SK-N-SH (cell line): ENCODE measurements around the gene MED15. TPM values are rescaled to one million over a fixed set of nuclear protein-coding genes. Genes with fewer than 3 reads are reported as not detected.

Experiments
- CTCF ChIA-PET: fragments of 300-600, 350-600 bp; formaldehyde crosslinking; extraction: SDS; loops from one replicate; lab custom pipeline; 2021; lab: Yijun Ruan, JAX
- POLR2A ChIA-PET: fragments of 350-600 bp; sonication (Branson Sonifier 250); formaldehyde crosslinking; extraction: SDS; loops from one replicate; lab custom pipeline; 2020; ENCODE audit warnings: antibody characterized with exemption, inconsistent platforms; lab: Yijun Ruan, JAX
- DNase-seq: peaks from one replicate; pipeline ENCODE4 v3.0.0; 2012
- H2AFZ ChIP-seq: fragments of 200-600 bp; sonication (generic); 2 replicates; pipeline ENCODE4 v1.8.1; 2016; ENCODE audit warnings: antibody characterized with exemption, mild to moderate bottlenecking, low read depth
- H3F3A ChIP-seq: fragments of 200-600 bp; sonication (generic); replicated peaks from 2 replicates; pipeline ENCODE3; 2016; ENCODE audit warnings: antibody characterized with exemption, mild to moderate bottlenecking; ENCODE audit not compliant: insufficient read depth
- H3K27ac ChIP-seq, 2 experiments: fragments of 200-500 bp in 1 of 2; fragments of 200-600 bp in 1 of 2; sonication (Bioruptor generic) in 1 of 2; sonication (generic), shearing (Covaris generic) in 1 of 2; 2 replicates each; pipeline versions ENCODE4 v1.5.1 to v1.6.1; 2014 to 2016; ENCODE audit warnings: low read depth in 2 of 2, inconsistent platforms in 1 of 2, low read length in 1 of 2, mild to moderate bottlenecking in 1 of 2, mixed read lengths in 1 of 2
- H3K27me3 ChIP-seq: fragments of 200-600 bp; sonication (generic), shearing (Covaris generic); 2 replicates; pipeline ENCODE4 v1.6.1; 2016; ENCODE audit warnings: mixed run types; ENCODE audit not compliant: insufficient read depth
- H3K36me3 ChIP-seq, 2 experiments: fragments of 200-500 bp in 1 of 2; fragments of 200-600 bp in 1 of 2; sonication (Bioruptor generic) in 1 of 2; sonication (generic) in 1 of 2; replicated peaks in 1 of 2; 2 replicates each; pipeline versions ENCODE3 to v1.5.1; 2014 to 2016; ENCODE audit warnings: low read length in 1 of 2, mild to moderate bottlenecking in 1 of 2; ENCODE audit not compliant: insufficient read depth in 2 of 2, control insufficient read depth in 1 of 2
- H3K4me1 ChIP-seq, 2 experiments: fragments of 200-500 bp in 1 of 2; fragments of 200-600 bp in 1 of 2; sonication (Bioruptor generic) in 1 of 2; sonication (generic), shearing (Covaris generic) in 1 of 2; 2 replicates each; pipeline versions ENCODE4 v1.5.1 to v1.6.1; 2014 to 2016; ENCODE audit warnings: low read depth in 1 of 2, low read length in 1 of 2, mixed run types in 1 of 2; ENCODE audit not compliant: insufficient read depth in 2 of 2, control insufficient read depth in 1 of 2
- H3K4me2 ChIP-seq: fragments of 200-600 bp; sonication (generic), shearing (Covaris generic); 2 replicates; pipeline ENCODE4 v1.6.1; 2017; ENCODE audit warnings: mixed run types
- H3K4me3 ChIP-seq, 2 experiments: fragments of 200-500 bp in 1 of 2; fragments of 200-600 bp in 1 of 2; sonication (Bioruptor generic) in 1 of 2; sonication (generic), shearing (Covaris generic) in 1 of 2; 2 replicates each; pipeline versions ENCODE4 v1.5.1 to v1.8.1; 2014 to 2016; ENCODE audit warnings: low read depth in 2 of 2, inconsistent platforms in 1 of 2, low read length in 1 of 2, mild to moderate bottlenecking in 1 of 2, mixed read lengths in 1 of 2, moderate library complexity in 1 of 2
- H3K79me2 ChIP-seq: fragments of 200-600 bp; sonication (generic); 2 replicates; pipeline ENCODE4 v1.8.1; 2017; ENCODE audit warnings: mild to moderate bottlenecking; ENCODE audit not compliant: insufficient read depth
- H3K9ac ChIP-seq: fragments of 200-600 bp; sonication (generic); 2 replicates; pipeline ENCODE4 v1.6.1; 2017; ENCODE audit warnings: mixed run types
- H3K9me2 ChIP-seq: fragments of 200-600 bp; sonication (generic); 2 replicates; pipeline ENCODE4 v1.6.1; 2017; ENCODE audit warnings: mixed run types
- H3K9me3 ChIP-seq: fragments of 200-600 bp; sonication (generic); 2 replicates; pipeline ENCODE4 v1.6.1; 2017; ENCODE audit warnings: mixed run types, mild to moderate bottlenecking, moderate library complexity
- H4K20me1 ChIP-seq: fragments of 200-600 bp; sonication (generic); 2 replicates; pipeline ENCODE4 v1.6.1; 2017; ENCODE audit warnings: mild to moderate bottlenecking, mixed run types; ENCODE audit not compliant: insufficient read depth
- FOSL2 ChIP-seq: IDR thresholded peaks from 2 replicates; pipeline ENCODE4 v1.4.0; 2012; ENCODE audit warnings: low read depth, mild to moderate bottlenecking, moderate library complexity, borderline replicate concordance
- JUND ChIP-seq: IDR thresholded peaks from 2 replicates; pipeline ENCODE4 v1.4.0; 2012
- POLR2AphosphoS5 ChIP-seq: IDR thresholded peaks from 2 replicates; pipeline ENCODE4 v1.6.1; 2012; ENCODE audit warnings: low read depth, low read length
- RXRA ChIP-seq: IDR thresholded peaks from 2 replicates; pipeline ENCODE4 v1.4.0; 2012; ENCODE audit warnings: low read depth, mild to moderate bottlenecking, borderline replicate concordance
- SIN3A ChIP-seq: IDR thresholded peaks from 2 replicates; pipeline ENCODE4 v1.6.1; 2012; ENCODE audit warnings: low read depth, mild to moderate bottlenecking, low read length, moderate library complexity, borderline replicate concordance
- TAF1 ChIP-seq: IDR thresholded peaks from 2 replicates; pipeline ENCODE4 v1.6.1; 2012; ENCODE audit warnings: low read depth, mild to moderate bottlenecking, low read length, moderate library complexity, borderline replicate concordance
- TCF12 ChIP-seq: IDR thresholded peaks from 2 replicates; pipeline ENCODE4 v1.4.0; 2012
- TEAD4 ChIP-seq: IDR thresholded peaks from 2 replicates; pipeline ENCODE4 v1.4.0; 2012; ENCODE audit warnings: mild to moderate bottlenecking, borderline replicate concordance; ENCODE audit not compliant: insufficient read depth
- WGBS: methylation state at CpG from one replicate; pipeline ENCODE4 v1.1.6; 2017; ENCODE audit warnings: low lambda C conversion rate; 5-methylcytosine and 5-hydroxymethylcytosine counted together
- polyA plus RNA-seq, 3 experiments: library from polyadenylated mRNA; depleted of rRNA; stranded (reverse); fragments of >200 nt; gene quantifications; 2 replicates each; pipeline ENCODE4 v1.2.3, GENCODE V29; 2012
- TF ChIP-seq, protein P1 (sequence below): IDR thresholded peaks from 2 replicates; pipeline ENCODE4 v1.4.0; 2012; ENCODE audit warnings: low read depth, borderline replicate concordance
- TF ChIP-seq, protein P2 (sequence below): IDR thresholded peaks from 2 replicates; pipeline ENCODE4 v1.4.0; 2012; ENCODE audit warnings: low read depth

MED15 gene
- polyA plus RNA-seq, 1 of the 3 experiments (the other 2 are of a cell fraction): 45.1 TPM

DNA sequence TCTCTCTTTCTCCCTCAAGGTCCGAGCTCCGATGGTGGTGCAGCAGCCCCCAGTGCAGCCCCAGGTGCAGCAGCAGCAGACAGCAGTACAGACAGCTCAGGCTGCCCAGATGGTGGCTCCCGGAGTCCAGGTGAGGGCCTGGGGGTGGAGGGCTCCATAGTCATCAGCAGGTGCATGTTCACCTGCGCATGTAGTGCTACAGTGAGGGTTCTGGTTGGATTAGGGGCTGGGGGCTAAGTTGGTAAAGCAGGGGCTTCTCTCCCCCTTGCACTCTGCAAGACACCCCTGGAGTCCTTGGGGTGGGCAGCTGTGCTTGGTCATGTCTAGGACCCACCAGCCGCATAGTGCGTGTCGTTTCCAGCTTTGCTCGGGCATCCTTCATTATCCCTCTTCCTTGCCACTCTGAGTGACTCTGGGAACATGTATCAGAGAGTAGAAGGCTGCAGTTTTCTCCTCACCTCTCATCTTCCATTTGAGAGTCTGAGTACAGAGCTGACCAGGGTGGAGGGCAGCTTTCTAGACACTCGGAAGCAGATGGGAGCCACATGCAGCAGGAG is 61.2 kb downstream of the MED15 start:
- no peaks in the 10 kb centered on the region for H3K27me3 ChIP-seq
- no peak overlapping the region for H3K4me3 ChIP-seq
- peaks cover 45% of the 10 kb centered on the region for H3F3A ChIP-seq
- H3K79me2 ChIP-seq: peaks cover 80% of the 10 kb centered on the region
- H3K9me3 ChIP-seq: no peaks in the 10 kb centered on the region
- DNase-seq: no peak
- no peak overlapping the region for H2AFZ ChIP-seq
- peaks cover 80% of the 10 kb centered on the region for H4K20me1 ChIP-seq
- CTCF ChIA-PET: interaction anchor here (0.7 to 12.3 kb wide), 7 partner anchors 10 to 174 kb away, joined by 3 to 180 read pairs (median 3); no protein-coding TSS in a partner anchor
- peak overlapping the region; percentile 61 to 76 for H3K27ac ChIP-seq
- H3K36me3 ChIP-seq: peaks cover 56 to 73% of the 10 kb centered on the region in 2 experiments
- POLR2A ChIA-PET: no interaction called here
- H3K4me2 ChIP-seq: peak overlapping the region; percentile 51; the same call in 1 of the 2 replicates
- WGBS: 94% methylated on average over 9 of the region's 9 CpGs
- H3K9me2 ChIP-seq: no peaks in the 10 kb centered on the region
- TF ChIP-seq SIN3A: no peak
- H3K4me1 ChIP-seq: peaks cover 12 to 22% of the 10 kb centered on the region in 2 experiments
- peak overlapping the region; percentile 21; the same call in 1 of the 2 replicates for H3K9ac ChIP-seq

DNA sequence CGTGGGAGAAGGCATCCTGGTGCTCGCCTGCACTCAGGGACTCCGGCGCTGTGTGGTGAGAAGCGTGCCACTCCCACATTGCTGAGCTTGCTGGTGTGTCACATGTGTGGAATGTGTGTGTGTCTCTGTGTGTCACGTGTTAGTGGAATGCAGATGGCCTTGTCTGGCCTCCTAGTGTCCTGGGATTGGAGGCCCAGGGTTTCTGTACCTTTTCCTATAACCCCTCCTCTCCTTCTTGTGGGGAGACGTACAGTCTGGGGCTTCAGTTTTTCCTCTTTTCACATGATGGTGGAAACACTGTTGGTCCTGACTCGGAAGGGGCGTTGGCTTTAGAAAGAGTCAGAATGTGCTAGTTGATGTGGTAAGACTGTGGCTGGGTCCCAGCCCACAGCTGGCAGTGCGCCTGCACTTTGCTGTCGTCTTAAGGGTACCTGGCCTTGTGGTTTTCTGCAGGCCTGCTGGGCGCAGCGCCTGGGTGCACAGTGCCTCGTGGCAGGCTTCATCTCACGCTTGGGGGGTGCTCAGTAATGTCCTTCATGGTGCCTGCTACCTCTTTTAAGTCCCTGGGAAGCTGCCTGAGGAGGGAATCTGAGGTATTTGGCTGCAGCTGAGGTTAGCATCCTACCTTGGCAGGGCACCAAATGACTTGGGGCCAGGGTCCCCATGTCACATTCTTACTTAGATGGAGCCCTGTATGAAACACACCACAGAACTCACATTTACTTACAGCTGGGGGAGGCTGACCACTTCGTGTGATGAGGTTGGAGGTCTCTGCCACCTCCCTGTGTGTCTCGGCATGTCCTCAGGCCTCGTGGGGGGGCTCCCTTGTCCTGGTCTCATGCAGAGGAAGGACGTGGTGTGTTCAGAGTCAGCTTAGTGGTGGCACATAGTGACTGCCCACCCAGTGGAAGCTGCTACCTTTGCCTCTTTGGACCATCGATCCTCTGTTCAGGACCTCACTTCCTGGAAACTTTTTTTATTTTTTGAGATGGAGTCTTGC is 61.9 kb downstream of the MED15 start:
- TF ChIP-seq POLR2AphosphoS5: peak; percentile 13; the same call in 1 of the 2 replicates
- TF ChIP-seq RXRA: no peak; the same call in 1 of the 2 replicates
- 0 out of 2 replicates have a peak, but pooled peaks have one; percentile 35 for TF ChIP-seq TEAD4
- TF ChIP-seq TAF1: no peak
- TF ChIP-seq FOSL2: peak; percentile 18; the same call in 1 of the 2 replicates
- peak; percentile 37; the same call in 1 of the 2 replicates for TF ChIP-seq JUND
- peak; percentile 76; the same call in 1 of the 2 replicates for TF ChIP-seq TCF12
- TF ChIP-seq, protein P1, sequence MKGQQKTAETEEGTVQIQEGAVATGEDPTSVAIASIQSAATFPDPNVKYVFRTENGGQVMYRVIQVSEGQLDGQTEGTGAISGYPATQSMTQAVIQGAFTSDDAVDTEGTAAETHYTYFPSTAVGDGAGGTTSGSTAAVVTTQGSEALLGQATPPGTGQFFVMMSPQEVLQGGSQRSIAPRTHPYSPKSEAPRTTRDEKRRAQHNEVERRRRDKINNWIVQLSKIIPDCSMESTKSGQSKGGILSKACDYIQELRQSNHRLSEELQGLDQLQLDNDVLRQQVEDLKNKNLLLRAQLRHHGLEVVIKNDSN: peak; percentile 79; the same call in 1 of the 2 replicates
- TF ChIP-seq SIN3A: peak; percentile 73; the same call in 1 of the 2 replicates
- TF ChIP-seq, protein P2, sequence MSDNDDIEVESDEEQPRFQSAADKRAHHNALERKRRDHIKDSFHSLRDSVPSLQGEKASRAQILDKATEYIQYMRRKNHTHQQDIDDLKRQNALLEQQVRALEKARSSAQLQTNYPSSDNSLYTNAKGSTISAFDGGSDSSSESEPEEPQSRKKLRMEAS: peak; percentile 89
- TF ChIP-seq, all 33 proteins: peak for 8
- DNase-seq: no peak
- Histone ChIP-seq H3K4me3 (no peak overlapping the region), H4K20me1 (peaks cover 74% of the 10 kb centered on the region), H3F3A (peaks cover 37% of the 10 kb centered on the region), H3K4me1 (peaks cover 9 to 22% of the 10 kb centered on the region in 2 experiments; a peak in 3 of 4 replicates), H3K36me3 (peaks cover 62 to 73% of the 10 kb centered on the region in 2 experiments), H3K9me2 (no peaks in the 10 kb centered on the region), H3K27ac (peak overlapping the region; percentile 66 to 76), H3K9me3 (no peaks in the 10 kb centered on the region), H3K4me2 (peak overlapping the region; percentile 51; the same call in 1 of the 2 replicates), H3K79me2 (peaks cover 88% of the 10 kb centered on the region), H3K9ac (no peak overlapping the region), H2AFZ (no peak overlapping the region), H3K27me3 (no peaks in the 10 kb centered on the region)
- WGBS: 62% methylated on average over 13 of the region's 20 CpGs
- CTCF ChIA-PET: interaction anchor here (1.2 to 12.3 kb wide), 4 partner anchors 9 to 173 kb away, joined by 3 to 180 read pairs (median 55); no protein-coding TSS in a partner anchor
- POLR2A ChIA-PET: no interaction called here
